Astrocyte of the cerebellum (primary cell): Measurements from ENCODE around the gene GALNT16.

ENCODE experiments used
- DNase-seq: peaks from one replicate; pipeline ENCODE4 v3.0.0-alpha.2; 2011; ENCODE audit warnings: low read depth
- H3K4me3 ChIP-seq: 2 replicates; pipeline ENCODE4 v1.5.1; 2011; ENCODE audit warnings: mild to moderate bottlenecking, low read depth, low read length, moderate library complexity
- in situ Hi-C: cut with HindIII; loops from 2 replicates; pipeline ENCODE4 v1.10.0; 2017; ENCODE audit warnings: low sequenced_read_pairs
- TF ChIP-seq, protein P1 (sequence below): IDR thresholded peaks from 2 replicates; pipeline ENCODE4 v1.5.1; 2012; ENCODE audit warnings: low read length, low read depth, moderate library complexity, mild to moderate bottlenecking; ENCODE audit errors: missing control alignments

Gene GALNT16

GRCh38 chr14:69350892-69351291, 90.9 kb downstream of the GALNT16 start:
- TF ChIP-seq, protein P1, sequence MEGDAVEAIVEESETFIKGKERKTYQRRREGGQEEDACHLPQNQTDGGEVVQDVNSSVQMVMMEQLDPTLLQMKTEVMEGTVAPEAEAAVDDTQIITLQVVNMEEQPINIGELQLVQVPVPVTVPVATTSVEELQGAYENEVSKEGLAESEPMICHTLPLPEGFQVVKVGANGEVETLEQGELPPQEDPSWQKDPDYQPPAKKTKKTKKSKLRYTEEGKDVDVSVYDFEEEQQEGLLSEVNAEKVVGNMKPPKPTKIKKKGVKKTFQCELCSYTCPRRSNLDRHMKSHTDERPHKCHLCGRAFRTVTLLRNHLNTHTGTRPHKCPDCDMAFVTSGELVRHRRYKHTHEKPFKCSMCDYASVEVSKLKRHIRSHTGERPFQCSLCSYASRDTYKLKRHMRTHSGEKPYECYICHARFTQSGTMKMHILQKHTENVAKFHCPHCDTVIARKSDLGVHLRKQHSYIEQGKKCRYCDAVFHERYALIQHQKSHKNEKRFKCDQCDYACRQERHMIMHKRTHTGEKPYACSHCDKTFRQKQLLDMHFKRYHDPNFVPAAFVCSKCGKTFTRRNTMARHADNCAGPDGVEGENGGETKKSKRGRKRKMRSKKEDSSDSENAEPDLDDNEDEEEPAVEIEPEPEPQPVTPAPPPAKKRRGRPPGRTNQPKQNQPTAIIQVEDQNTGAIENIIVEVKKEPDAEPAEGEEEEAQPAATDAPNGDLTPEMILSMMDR, result no peak
- in situ Hi-C loops, result no loop called here
- no peak overlapping the region for H3K4me3 ChIP-seq
- DNase-seq, result no peak

DNA sequence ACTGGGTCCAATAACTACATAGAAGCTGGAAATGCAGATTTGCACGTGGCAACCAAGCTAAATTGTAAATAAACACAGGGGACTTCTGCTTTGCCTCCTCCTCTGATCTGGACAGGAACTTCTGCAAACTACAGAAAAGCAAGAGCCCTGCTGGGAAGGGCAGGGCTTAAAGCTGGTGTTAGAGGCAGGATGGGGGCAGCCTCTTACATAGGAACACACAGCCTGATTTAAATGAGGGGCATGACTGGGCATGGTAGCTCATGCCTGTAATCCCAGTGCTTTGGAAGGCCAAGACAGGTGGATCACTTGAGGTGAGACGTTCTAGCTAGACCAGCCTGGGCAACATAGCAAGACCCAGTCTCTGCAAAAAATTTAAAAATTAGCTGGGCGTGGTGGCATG, 91.4 kb downstream of the GALNT16 start:
- DNase-seq, result no peak
- no peak overlapping the region for H3K4me3 ChIP-seq
- TF ChIP-seq, protein P1, result no peak
- in situ Hi-C loops, result no loop called here

DNA sequence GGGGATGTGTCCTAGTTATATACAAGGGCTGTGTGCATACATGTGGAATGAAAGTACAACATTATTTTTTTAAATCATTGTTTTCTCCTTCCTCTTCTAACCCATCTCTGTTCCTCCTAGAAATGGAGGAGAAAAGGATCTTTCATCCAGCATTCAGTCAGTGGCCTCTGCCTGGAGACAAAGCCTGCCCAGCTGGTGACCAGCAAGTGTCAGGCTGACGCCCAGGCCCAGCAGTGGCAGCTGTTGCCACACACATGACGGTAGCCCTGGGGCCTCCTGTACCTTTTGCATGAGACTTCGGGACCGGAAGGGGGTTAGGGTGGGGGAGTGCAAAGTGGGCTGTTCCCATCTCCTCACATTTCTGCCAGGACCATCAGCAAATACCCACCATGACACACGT, 92.0 kb downstream of the GALNT16 start:
- H3K4me3 ChIP-seq, result no peak overlapping the region
- TF ChIP-seq, protein P1, result no peak
- in situ Hi-C loops, result no loop called here
- DNase-seq, result no peak

- no peak for DNase-seq
- TF ChIP-seq, protein P1, result no peak
- in situ Hi-C loops, result no loop called here
- no peak overlapping the region for H3K4me3 ChIP-seq
Observed at GRCh38 chr14:69353168-69353567, 93.2 kb downstream of the GALNT16 start.

- TF ChIP-seq, protein P1, result no peak
- in situ Hi-C loops, result no loop called here
- no peak for DNase-seq
- H3K4me3 ChIP-seq, result no peak overlapping the region
Observed at GRCh38 chr14:69354383-69355153, 94.6 kb downstream of the GALNT16 start.

GRCh38 chr14:69355154-69355597, 95.2 kb downstream of the GALNT16 start:
- H3K4me3 ChIP-seq, result no peak overlapping the region
- in situ Hi-C loops, result no loop called here
- TF ChIP-seq, protein P1, result no peak
- no peak for DNase-seq
